HUES64 (cell line): Measurements from ENCODE around the gene DNAJB11.
"Not testable (repeated sequence)": the region's sequence is repeated elsewhere in the genome, so short reads cannot be mapped to it uniquely, and the experiment has no call there.

Experiments used
- H3K27ac ChIP-seq: 2 replicates; pipeline ENCODE4 v1.7.0; 2013; ENCODE audit warnings: low read depth, low read length, inconsistent platforms
- H3K27me3 ChIP-seq: 2 replicates; pipeline ENCODE4 v1.6.1; 2013; ENCODE audit warnings: mild to moderate bottlenecking, low read length; ENCODE audit not compliant: insufficient read depth
- H3K36me3 ChIP-seq: 2 replicates; pipeline ENCODE4 v1.6.1; 2013; ENCODE audit warnings: mild to moderate bottlenecking, low read length; ENCODE audit not compliant: insufficient read depth
- H3K4me1 ChIP-seq: 2 replicates; pipeline ENCODE4 v1.6.1; 2013; ENCODE audit warnings: mild to moderate bottlenecking, low read length, moderate library complexity; ENCODE audit not compliant: insufficient read depth
- H3K4me3 ChIP-seq: 2 replicates; pipeline ENCODE4 v1.5.1; 2013; ENCODE audit warnings: mild to moderate bottlenecking, low read length, moderate library complexity
- H3K9ac ChIP-seq: 2 replicates; pipeline ENCODE4 v1.6.1; 2013; ENCODE audit warnings: mild to moderate bottlenecking, low read depth, low read length
- H3K9me3 ChIP-seq: 2 replicates; pipeline ENCODE4 v1.6.1; 2013; ENCODE audit warnings: low read depth, low read length; ENCODE audit not compliant: insufficient read depth
- WGBS: fragments of 150-250, 120-280 bp; methylation state at CpG from one replicate; pipeline ENCODE4 v1.1.7; 2013; ENCODE audit warnings: missing lambda C conversion rate; 5-methylcytosine and 5-hydroxymethylcytosine counted together

The DNAJB11 gene

GRCh38 chr3:186566772-186567071 lies 3.8 kb upstream of the DNAJB11 start:
- H3K27me3 ChIP-seq: no peaks in the 10 kb centered on the region
- 1% methylated on average over 14 of the region's 14 CpGs for WGBS
- H3K4me1 ChIP-seq: 0 out of 2 replicates have a peak, but pooled peaks cover 11% of the 10 kb centered on the region
- H3K27ac ChIP-seq: peak overlapping the region; percentile 73
- peak overlapping the region; percentile 88 for H3K9ac ChIP-seq
- peak overlapping the region; percentile 94 for H3K4me3 ChIP-seq
- H3K36me3 ChIP-seq: 0 out of 2 replicates have a peak, but pooled peaks cover 5% of the 10 kb centered on the region
- H3K9me3 ChIP-seq: no peaks in the 10 kb centered on the region

GRCh38 chr3:186567072-186567921 lies 3.2 kb upstream of the DNAJB11 start, which contains the start of gene TBCCD1:
Gene TBCCD1 (minus strand): TSS chr3:186567339. CDS start chr3:186564329, 3,010 bp downstream.
- Histone ChIP-seq H3K27me3 (no peaks in the 10 kb centered on the region), H3K4me3 (peak within 1 kb of the TSS; percentile 94), H3K4me1 (0 out of 2 replicates have a peak, but pooled peaks cover 13% of the 10 kb centered on the region), H3K27ac (peak within 1 kb of the TSS; percentile 73), H3K9me3 (no peaks in the 10 kb centered on the region), H3K36me3 (peaks cover 9% of the 10 kb centered on the region; the same call in 1 of the 2 replicates), H3K9ac (peak within 1 kb of the TSS; percentile 88)
- WGBS: under 1% methylated on average over 66 of the region's 66 CpGs

GRCh38 chr3:186569361-186569760 lies 1.2 kb upstream of the DNAJB11 start:
- H3K27me3 ChIP-seq, H3K9me3 ChIP-seq, H3K27ac ChIP-seq: not testable (repeated sequence)
- H3K9ac ChIP-seq: peak overlapping the region; percentile 82; the same call in 1 of the 2 replicates
- H3K4me3 ChIP-seq: peak overlapping the region; percentile 90
- WGBS: 87% methylated on average over 11 of the region's 11 CpGs
- 0 out of 2 replicates have a peak, but pooled peaks cover 13% of the 10 kb centered on the region for H3K4me1 ChIP-seq
- H3K36me3 ChIP-seq: peaks cover 24% of the 10 kb centered on the region

- peak overlapping the region; percentile 68 for H3K27ac ChIP-seq
- 11% methylated on average over 7 of the region's 7 CpGs for WGBS
- no peaks in the 10 kb centered on the region for H3K9me3 ChIP-seq
- peaks cover 27% of the 10 kb centered on the region for H3K36me3 ChIP-seq
- H3K4me1 ChIP-seq: 0 out of 2 replicates have a peak, but pooled peaks cover 13% of the 10 kb centered on the region
- peak overlapping the region; percentile 82 for H3K9ac ChIP-seq
- no peaks in the 10 kb centered on the region for H3K27me3 ChIP-seq
- H3K4me3 ChIP-seq: peak overlapping the region; percentile 90
Measured at GRCh38 chr3:186569779-186570095, 783 bp upstream of the DNAJB11 start.

GRCh38 chr3:186570941-186571643 lies 572 bp downstream of the DNAJB11 start:
- 13% methylated on average over 21 of the region's 21 CpGs for WGBS
- H3K4me1 ChIP-seq: 0 out of 2 replicates have a peak, but pooled peaks cover 13% of the 10 kb centered on the region
- no peaks in the 10 kb centered on the region for H3K27me3 ChIP-seq
- peak overlapping the region; percentile 90 for H3K4me3 ChIP-seq
- H3K36me3 ChIP-seq: peaks cover 41% of the 10 kb centered on the region
- peak overlapping the region; percentile 95 for H3K9ac ChIP-seq
- no peaks in the 10 kb centered on the region for H3K9me3 ChIP-seq
- peak overlapping the region; percentile 76; the same call in 1 of the 2 replicates for H3K27ac ChIP-seq

- 100% methylated on average over 1 of the region's 2 CpGs for WGBS
- Histone ChIP-seq H3K4me1 (0 out of 2 replicates have a peak, but pooled peaks cover 13% of the 10 kb centered on the region), H3K36me3 (peaks cover 46% of the 10 kb centered on the region), H3K27ac (no peak overlapping the region), H3K27me3 (no peaks in the 10 kb centered on the region), H3K9me3 (no peaks in the 10 kb centered on the region), H3K9ac (peak overlapping the region; percentile 95; the same call in 1 of the 2 replicates), H3K4me3 (peak overlapping the region; percentile 90)
Measured at GRCh38 chr3:186571644-186572013, 1.1 kb downstream of the DNAJB11 start.

- Histone ChIP-seq H3K4me3 (no peak overlapping the region), H3K27ac (no peak overlapping the region), H3K36me3 (peaks cover 99% of the 10 kb centered on the region), H3K4me1 (no peaks in the 10 kb centered on the region), H3K27me3 (no peaks in the 10 kb centered on the region), H3K9ac (no peak overlapping the region), H3K9me3 (no peaks in the 10 kb centered on the region)
- WGBS: 96% methylated on average over 2 of the region's 2 CpGs
Measured at GRCh38 chr3:186577521-186577920, 7.0 kb downstream of the DNAJB11 start.

- no peak overlapping the region for H3K9ac ChIP-seq
- no CpG with 5 or more reads among the region's 3 CpGs for WGBS
- no peak overlapping the region for H3K4me3 ChIP-seq
- no peak overlapping the region for H3K27ac ChIP-seq
- peaks cover 100% of the 10 kb centered on the region for H3K36me3 ChIP-seq
- H3K4me1 ChIP-seq: no peaks in the 10 kb centered on the region
- no peaks in the 10 kb centered on the region for H3K9me3 ChIP-seq
- no peaks in the 10 kb centered on the region for H3K27me3 ChIP-seq
Measured at GRCh38 chr3:186580785-186581184, 10.3 kb downstream of the DNAJB11 start.

GRCh38 chr3:186582541-186582940 lies 12.0 kb downstream of the DNAJB11 start:
- H3K27ac ChIP-seq: no peak overlapping the region
- no peaks in the 10 kb centered on the region for H3K27me3 ChIP-seq
- WGBS: 94% methylated on average over 6 of the region's 6 CpGs
- no peak overlapping the region for H3K4me3 ChIP-seq
- H3K9me3 ChIP-seq: no peaks in the 10 kb centered on the region
- peaks cover 88% of the 10 kb centered on the region for H3K36me3 ChIP-seq
- no peak overlapping the region for H3K9ac ChIP-seq
- no peaks in the 10 kb centered on the region for H3K4me1 ChIP-seq

GRCh38 chr3:186583831-186584230 lies 13.3 kb downstream of the DNAJB11 start:
- Histone ChIP-seq H3K9ac (no peak overlapping the region), H3K4me3 (no peak overlapping the region), H3K36me3 (peaks cover 75% of the 10 kb centered on the region), H3K9me3 (no peaks in the 10 kb centered on the region), H3K27me3 (no peaks in the 10 kb centered on the region), H3K27ac (no peak overlapping the region), H3K4me1 (no peaks in the 10 kb centered on the region)
- WGBS: 85% methylated on average over 5 of the region's 5 CpGs

- 87% methylated on average over 9 of the region's 9 CpGs for WGBS
- H3K27ac ChIP-seq, H3K9ac ChIP-seq, H3K4me1 ChIP-seq, H3K27me3 ChIP-seq, H3K9me3 ChIP-seq, H3K4me3 ChIP-seq: not testable (repeated sequence)
- peaks cover 51% of the 10 kb centered on the region for H3K36me3 ChIP-seq
Measured at GRCh38 chr3:186586245-186586644, 15.7 kb downstream of the DNAJB11 start.
